ENCODE results near the gene CACNG8. TPM values are rescaled to one million over a fixed set of nuclear protein-coding genes. Genes with fewer than 3 reads are reported as not detected.
"Not testable (repeated sequence)": the region's sequence is repeated elsewhere in the genome, so short reads cannot be mapped to it uniquely, and the experiment has no call there.

The CACNG8 gene
- total RNA-seq, 2 donors from 2014 or later, result not detected

GRCh38 chr19:53945998-53946397, 16.7 kb upstream of the CACNG8 start:
- Histone ChIP-seq H3K27me3 (replicated peaks; ENCODE audit: insufficient read depth) (no peaks in the 10 kb centered on the region), H3K9me3 (no peaks in the 10 kb centered on the region), H3K4me3 (no peak overlapping the region), H3K27ac (no peak overlapping the region), H3K36me3 (no peaks in the 10 kb centered on the region), H3K4me1 (ENCODE audit: control insufficient read depth in 1 of 2, low read depth in 2 of 2) (no peaks in the 10 kb centered on the region)
- no peak for TF ChIP-seq CTCF (IDR thresholded peaks at IDR 0.05)
- ATAC-seq (ENCODE audit: insufficient number of reproducible peaks, low FRiP score, low read depth), result no peak
- no peak for DNase-seq (ENCODE audit: low spot score)

GRCh38 chr19:53947624-53948023, 15.1 kb upstream of the CACNG8 start:
- no peaks in the 10 kb centered on the region for H3K27me3 ChIP-seq (replicated peaks; ENCODE audit: insufficient read depth)
- ATAC-seq (ENCODE audit: insufficient number of reproducible peaks, low FRiP score, low read depth) (no peak), DNase-seq (ENCODE audit: low spot score) (no peak)
- H3K9me3 ChIP-seq, result no peaks in the 10 kb centered on the region
- H3K27ac ChIP-seq, result no peak overlapping the region
- H3K36me3 ChIP-seq, result no peaks in the 10 kb centered on the region
- no peaks in the 10 kb centered on the region for H3K4me1 ChIP-seq (ENCODE audit: control insufficient read depth in 1 of 2, low read depth in 2 of 2)
- TF ChIP-seq CTCF (IDR thresholded peaks at IDR 0.05), result no peak
- H3K4me3 ChIP-seq, result no peak overlapping the region

GRCh38 chr19:53948611-53949010, 14.1 kb upstream of the CACNG8 start:
- not testable (repeated sequence) for H3K4me3 ChIP-seq; DNase-seq (ENCODE audit: low spot score); ATAC-seq (ENCODE audit: insufficient number of reproducible peaks, low FRiP score, low read depth); H3K27ac ChIP-seq; H3K36me3 ChIP-seq; H3K9me3 ChIP-seq; H3K27me3 ChIP-seq (replicated peaks; ENCODE audit: insufficient read depth); H3K4me1 ChIP-seq (ENCODE audit: control insufficient read depth in 1 of 2, low read depth in 2 of 2)

DNA sequence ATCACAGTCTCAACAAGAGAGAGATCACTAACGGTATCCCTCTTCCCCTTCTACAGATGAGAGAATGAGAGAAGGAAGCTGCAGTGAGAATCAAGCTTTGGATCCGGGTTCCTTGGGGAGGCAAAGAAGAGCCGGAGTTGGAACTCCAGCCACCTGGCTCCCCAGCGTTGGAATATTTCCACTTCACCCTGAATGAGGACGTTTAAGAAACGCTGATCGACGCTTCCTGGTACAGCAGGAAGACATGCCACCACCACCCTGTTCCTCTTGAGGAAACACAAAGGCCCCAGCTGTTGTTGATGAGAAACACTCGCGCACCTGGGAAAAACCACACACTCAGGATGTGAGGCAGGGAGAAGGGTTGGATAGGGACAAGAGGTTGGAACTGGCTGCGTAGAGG, 11.3 kb upstream of the CACNG8 start:
- Histone ChIP-seq H3K4me1 (ENCODE audit: control insufficient read depth in 1 of 2, low read depth in 2 of 2) (no peaks in the 10 kb centered on the region), H3K4me3 (no peak overlapping the region), H3K27ac (no peak overlapping the region), H3K9me3 (no peaks in the 10 kb centered on the region), H3K36me3 (no peaks in the 10 kb centered on the region), H3K27me3 (replicated peaks; ENCODE audit: insufficient read depth) (no peaks in the 10 kb centered on the region)
- TF ChIP-seq CTCF (IDR thresholded peaks at IDR 0.05), result no peak
- ATAC-seq (ENCODE audit: insufficient number of reproducible peaks, low FRiP score, low read depth) (no peak), DNase-seq (ENCODE audit: low spot score) (no peak)

GRCh38 chr19:53951947-53952346, 10.8 kb upstream of the CACNG8 start:
- Histone ChIP-seq H3K27me3 (replicated peaks; ENCODE audit: insufficient read depth) (no peaks in the 10 kb centered on the region), H3K4me1 (ENCODE audit: control insufficient read depth in 1 of 2, low read depth in 2 of 2) (no peaks in the 10 kb centered on the region), H3K4me3 (no peak overlapping the region), H3K36me3 (no peaks in the 10 kb centered on the region), H3K27ac (no peak overlapping the region), H3K9me3 (no peaks in the 10 kb centered on the region)
- TF ChIP-seq CTCF (IDR thresholded peaks at IDR 0.05), result no peak
- DNase-seq (ENCODE audit: low spot score) (no peak), ATAC-seq (ENCODE audit: insufficient number of reproducible peaks, low FRiP score, low read depth) (no peak)

DNA sequence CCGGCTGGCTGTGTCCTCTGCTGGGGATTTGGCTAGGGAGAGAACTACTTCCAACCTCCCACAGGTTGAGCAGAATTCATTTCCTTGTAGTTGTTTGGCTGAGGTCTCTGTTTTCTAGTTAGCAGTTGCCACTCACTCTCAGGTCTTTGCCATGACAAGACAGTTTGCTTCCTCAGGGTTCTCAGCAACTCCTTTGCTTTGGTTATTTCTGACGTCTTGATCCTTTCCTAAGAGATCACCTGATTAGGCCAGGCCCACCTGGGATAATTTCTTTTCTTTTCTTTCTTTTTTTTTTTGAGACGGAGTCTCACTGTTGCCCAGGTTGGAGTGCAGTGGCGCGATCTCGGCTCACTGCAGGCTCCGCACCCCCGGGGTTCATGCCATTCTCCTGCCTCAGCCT, 9.4 kb upstream of the CACNG8 start:
- ATAC-seq (ENCODE audit: insufficient number of reproducible peaks, low FRiP score, low read depth), result no peak
- no peak for DNase-seq (ENCODE audit: low spot score)
- Histone ChIP-seq H3K4me1 (ENCODE audit: control insufficient read depth in 1 of 2, low read depth in 2 of 2) (no peaks in the 10 kb centered on the region), H3K27ac (no peak overlapping the region), H3K27me3 (replicated peaks; ENCODE audit: insufficient read depth) (no peaks in the 10 kb centered on the region), H3K4me3 (no peak overlapping the region), H3K9me3 (no peaks in the 10 kb centered on the region), H3K36me3 (no peaks in the 10 kb centered on the region)
- TF ChIP-seq CTCF (IDR thresholded peaks at IDR 0.05), result no peak

All from thoracic aorta (tissue), 2 donors.